Tibial nerve (tissue), 3 donors: ENCODE data around the gene TMEFF2.

Experiments used
- CTCF ChIP-seq, 5 experiments: fragments of 200-600 bp in 3 of 5; fragments of 450-650 bp in 2 of 5; sonication (generic) in 3 of 5; IDR thresholded peaks; one replicate each; pipeline ENCODE4 v1.5.1; 2016 to 2019; ENCODE audit warnings: antibody characterized with exemption in 5 of 5, mild to moderate bottlenecking in 3 of 5, moderate library complexity in 2 of 5
- POLR2A ChIP-seq, 2 donors: fragments of 450-650 bp; IDR thresholded peaks; one replicate each; pipeline ENCODE4 v1.6.1; 2017; ENCODE audit warnings: antibody characterized with exemption in 2 of 2, mild to moderate bottlenecking in 2 of 2, moderate library complexity in 2 of 2

DNA sequence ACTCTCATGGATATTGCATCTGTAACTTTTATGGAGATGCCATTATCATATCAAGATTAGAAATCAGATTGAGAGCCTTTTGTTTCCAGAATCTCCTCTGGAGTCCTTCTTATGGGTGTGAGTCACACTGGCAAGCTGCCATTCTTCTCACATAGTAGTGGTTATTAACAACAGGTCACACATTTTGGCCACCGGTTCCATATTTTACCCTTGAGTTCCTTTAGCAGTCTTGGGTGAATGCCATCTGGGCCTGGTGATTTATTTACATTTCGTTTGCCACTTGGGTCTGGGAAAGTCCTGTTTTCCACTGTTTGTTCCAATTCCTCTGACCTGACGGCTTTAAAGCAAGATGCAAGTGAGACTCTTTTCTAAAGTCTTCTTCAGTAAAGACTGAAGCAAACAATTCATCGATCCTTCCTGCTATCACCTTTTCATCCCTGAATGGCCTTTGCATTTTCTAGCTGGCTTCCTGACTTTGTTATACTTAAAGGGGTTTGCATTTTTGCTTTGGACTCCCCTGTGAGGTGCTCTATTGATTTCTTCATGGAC lies 267.3 kb downstream of the TMEFF2 start:
- TF ChIP-seq CTCF (IDR thresholded peaks at IDR 0.05) (no peak), POLR2A (IDR thresholded peaks at IDR 0.05) (no peak)
